Body of pancreas (tissue), 4 donors: ENCODE results near the gene MPHOSPH9.

Source experiments
- CTCF ChIP-seq, 7 experiments: fragments of 450-650 bp in 4 of 7; fragments of 200-600 bp in 3 of 7; sonication (generic) in 3 of 7; IDR thresholded peaks; one replicate each; pipeline ENCODE4 v1.5.1; 2016 to 2019; ENCODE audit warnings: antibody characterized with exemption in 7 of 7
- POLR2A ChIP-seq, 3 donors: fragments of 450-650 bp; IDR thresholded peaks; one replicate each; pipeline ENCODE4 v1.6.1; 2016; ENCODE audit warnings: antibody characterized with exemption in 3 of 3, mild to moderate bottlenecking in 2 of 3

DNA sequence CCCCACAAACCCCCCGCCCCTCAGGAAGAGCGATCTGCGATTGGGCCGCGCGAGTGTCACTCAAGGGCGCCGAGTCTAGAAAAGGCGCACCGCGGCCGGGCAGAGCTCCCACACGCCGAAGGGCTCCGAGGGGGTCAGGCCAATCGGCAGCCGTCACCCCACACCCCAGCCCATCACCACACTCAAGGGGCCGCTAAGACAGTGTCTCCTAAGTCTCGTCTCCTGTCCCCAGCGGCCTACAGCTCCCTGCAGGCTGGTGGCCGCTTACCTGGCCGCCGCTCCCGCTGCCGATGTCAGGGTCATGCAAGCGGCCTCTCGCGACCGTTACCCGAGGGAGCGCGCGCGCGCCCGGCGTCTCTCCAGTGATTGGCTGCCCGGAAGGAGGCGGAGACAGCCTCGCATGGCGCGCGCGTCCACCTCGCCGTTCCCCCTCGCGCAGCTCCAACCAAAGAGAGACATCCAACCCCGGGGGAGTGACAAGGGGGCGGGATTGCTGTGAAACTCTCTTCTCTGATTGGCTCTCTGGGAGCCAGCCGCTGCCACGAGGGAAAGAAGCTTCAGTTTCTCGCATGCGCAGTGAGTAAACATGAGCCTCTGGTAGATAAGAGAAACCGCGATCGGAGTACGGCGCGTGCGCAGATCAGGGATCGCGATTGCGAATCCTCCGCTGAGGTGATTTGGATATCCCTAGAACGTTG lies at the start of gene MPHOSPH9, which contains the start of gene MTRFR:
- TF ChIP-seq CTCF (IDR thresholded peaks at IDR 0.05) (peak in 2 of 7 experiments; percentile 15 to 18), POLR2A (IDR thresholded peaks at IDR 0.05) (peak; percentile 88 to 97 (median 97))
